Cortex of kidney (tissue), 1 donor: Measurements from ENCODE around the gene ATL2.

Source experiments
- DNase-seq: peaks from one replicate; lab custom pipeline; 2025; lab: John Stamatoyannopoulos, UW

The ATL2 gene

DNA sequence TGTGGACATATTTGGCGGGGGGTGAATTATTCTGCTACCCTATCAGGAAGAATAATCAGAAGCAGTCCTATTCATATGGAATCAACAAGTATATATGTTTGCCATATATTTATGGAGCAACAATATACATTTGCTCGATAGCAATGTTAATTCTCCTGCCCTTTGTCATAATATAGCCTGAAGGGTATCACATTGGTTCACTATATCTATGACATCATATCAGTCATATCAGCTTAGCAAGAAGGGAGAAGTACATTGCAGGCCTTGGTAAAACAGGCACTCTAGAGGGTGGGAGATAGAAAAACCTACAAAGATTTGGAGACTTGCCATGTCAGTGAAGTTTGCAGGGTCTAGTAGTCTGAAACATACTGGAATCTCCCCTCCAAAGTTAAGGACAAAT is 128.4 kb downstream of the ATL2 start:
- DNase-seq = no peak

DNA sequence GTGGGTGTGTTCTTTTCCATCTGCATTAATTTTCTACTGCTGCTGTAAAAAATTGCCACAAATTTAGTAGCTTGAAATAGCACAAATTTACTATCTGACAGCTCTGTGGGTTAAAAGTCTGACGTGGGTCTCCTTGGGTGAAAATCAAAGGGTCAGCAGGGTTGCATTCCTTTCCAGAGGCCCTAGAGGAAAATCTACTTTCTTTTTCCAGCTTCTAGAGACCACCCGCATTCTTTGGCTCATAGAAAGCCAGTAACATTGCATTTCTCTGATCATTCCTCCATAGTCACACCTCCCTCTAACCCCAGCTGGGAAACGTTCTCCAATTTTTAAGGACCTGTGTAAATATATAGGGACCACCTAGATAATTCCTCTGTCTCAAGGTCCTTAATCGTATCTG is 128.8 kb downstream of the ATL2 start:
- DNase-seq = no peak

DNA sequence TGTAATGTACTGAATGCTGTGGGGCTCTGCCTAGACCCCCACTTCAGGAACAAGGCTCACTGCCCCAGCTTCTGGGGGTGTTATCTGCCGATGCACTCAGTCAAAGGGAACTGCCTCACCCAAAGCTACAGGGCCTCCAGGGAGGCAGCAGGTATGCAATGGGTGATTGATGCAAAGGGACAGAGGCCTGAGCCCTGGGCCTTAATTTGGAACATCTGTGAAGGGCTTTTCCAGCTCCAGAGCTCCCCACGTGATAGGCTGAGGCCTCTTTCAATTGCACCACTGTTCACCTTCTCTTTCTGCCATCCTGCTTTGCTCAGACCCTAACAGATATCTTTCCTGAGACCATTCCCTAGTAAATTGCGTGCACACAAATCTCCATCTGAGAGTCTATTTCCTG is 131.0 kb downstream of the ATL2 start:
- DNase-seq = no peak

DNA sequence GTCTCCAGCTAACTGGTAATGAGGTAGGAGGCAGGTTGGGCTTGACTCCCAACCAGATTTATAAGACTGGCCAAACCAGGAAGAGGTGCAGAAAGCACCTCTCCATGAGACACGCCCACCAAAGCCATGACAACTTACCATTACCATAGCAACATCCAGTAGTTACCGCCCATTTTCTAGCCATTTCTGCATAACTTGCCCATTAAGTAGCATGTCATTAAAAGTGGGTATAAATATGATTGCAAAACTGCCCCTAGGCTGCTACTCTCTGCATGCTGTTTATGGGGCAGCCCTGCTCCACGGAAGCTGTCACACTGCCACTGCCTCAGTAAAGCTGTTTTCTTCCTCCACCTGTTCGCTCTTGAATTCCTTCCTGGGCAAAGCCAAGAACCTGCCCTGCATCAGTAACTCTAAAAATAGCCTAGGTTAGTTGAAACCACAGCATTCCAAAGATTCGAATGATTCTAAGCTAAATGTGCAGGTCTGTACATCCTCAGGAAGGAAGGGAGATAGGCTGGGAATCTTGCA is 131.9 kb downstream of the ATL2 start:
- no peak for DNase-seq

DNA sequence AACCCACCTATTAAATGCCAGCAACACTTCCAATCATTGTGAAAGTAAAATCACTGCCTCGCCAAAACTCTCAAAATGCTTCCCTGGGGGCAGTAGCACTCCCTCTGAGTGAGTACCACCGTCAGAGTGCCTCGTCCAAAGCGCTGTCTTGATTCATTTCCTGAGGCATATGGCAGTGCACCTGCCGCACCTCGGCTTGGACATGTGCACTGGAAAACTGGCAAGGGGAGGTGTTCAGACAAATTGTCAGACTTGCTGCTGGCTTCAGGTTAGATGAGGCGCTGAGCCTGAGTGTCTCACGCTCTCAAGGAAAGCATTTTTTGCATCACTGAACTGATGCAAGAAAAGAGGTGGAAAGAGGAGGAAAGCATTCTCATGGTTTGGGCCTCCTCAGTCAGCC is 132.8 kb downstream of the ATL2 start:
- DNase-seq = no peak
